ENCODE data around the gene OR7C1.
"Not testable (repeated sequence)": the region's sequence is repeated elsewhere in the genome, so short reads cannot be mapped to it uniquely, and the experiment has no call there.

The OR7C1 gene

GRCh38 chr19:14835011-14835410 is at the start of gene OR7C1, which contains the start of gene OR7A5:
OR7C1 (minus strand) TSS chr19:14835185; CDS start chr19:14800136, 35,049 bp downstream.
OR7A5 (minus strand) TSS chr19:14835185; CDS start chr19:14828241, 6,944 bp downstream.
- DNase-seq (ENCODE audit: low read depth) = no peak

DNA sequence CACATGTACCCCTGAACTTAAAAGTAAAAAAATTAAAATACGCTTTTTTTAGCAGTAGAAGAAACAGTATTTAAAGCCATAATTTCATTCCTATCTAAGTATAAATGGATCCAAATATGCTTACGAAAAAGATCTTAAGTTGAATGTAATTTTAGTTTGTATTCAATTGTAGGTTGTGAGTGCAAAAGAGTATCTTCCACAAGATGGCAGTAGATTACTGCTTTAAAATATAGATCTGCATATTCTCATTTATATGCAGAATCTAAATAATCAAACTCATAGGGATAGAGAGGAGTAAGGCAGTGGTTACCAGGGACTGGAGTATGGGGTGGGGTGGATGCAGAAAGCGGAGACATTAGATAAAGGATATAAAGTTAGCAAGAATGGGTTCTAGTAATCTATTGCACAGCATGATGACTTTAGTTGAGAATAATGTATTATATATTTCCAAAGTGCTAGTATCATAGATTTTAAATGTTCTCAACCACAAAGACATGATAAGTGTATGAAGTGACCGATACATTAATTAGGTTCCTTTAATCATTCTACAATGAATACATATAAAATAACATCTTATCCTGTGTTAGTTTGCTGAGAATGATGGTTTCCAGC is 36.7 kb upstream of the OR7C1 start:
- no peak for DNase-seq (ENCODE audit: low read depth)

GRCh38 chr19:14868497-14868896 is 33.5 kb upstream of the OR7C1 start:
- DNase-seq (ENCODE audit: low read depth) = no peak

GRCh38 chr19:14848822-14849221 is 13.8 kb upstream of the OR7C1 start, which contains the start of gene OR7A10:
OR7A10 (minus strand) TSS chr19:14848922; CDS start chr19:14841877, 7,045 bp downstream.
- DNase-seq (ENCODE audit: low read depth) = no peak

DNA sequence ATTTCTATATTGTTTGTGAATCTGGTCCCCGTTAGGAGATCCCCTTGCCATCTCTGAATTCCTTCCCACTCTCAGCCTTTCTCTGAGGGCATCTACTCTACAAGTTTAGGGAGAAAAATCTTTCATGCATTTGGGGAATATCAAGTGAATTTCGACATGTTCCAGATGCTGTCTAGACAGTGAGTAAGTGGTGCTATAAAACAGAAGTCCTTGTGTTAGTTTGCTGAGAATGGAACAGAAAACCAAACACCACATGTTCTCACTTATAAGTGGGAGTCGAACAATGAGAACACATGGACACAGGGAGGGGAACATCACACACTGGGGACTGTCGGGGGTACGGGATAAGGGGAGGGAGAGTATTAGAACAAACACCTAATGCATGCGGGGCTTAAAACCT is 8.6 kb upstream of the OR7C1 start:
- no peak for DNase-seq (ENCODE audit: low read depth)

DNA sequence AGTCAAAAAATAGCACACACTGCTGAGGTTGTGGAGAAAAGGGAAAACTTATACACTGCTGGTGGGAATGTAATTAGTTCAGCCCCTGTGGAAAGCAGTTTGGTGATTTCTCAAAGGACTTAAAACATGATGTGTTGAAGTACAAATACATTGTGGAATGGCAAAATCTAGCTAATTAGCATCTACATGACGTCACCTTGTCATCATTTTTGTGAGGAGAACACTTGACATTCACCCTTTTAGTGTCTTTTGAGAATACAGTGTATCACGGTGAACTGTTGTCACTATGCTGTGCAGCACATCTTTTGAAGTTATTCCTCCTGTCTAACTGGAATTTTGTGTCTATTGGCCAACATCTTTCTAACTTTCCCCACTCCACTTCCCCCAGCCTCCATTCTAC is 8.2 kb upstream of the OR7C1 start:
- no peak for DNase-seq (ENCODE audit: low read depth)

GRCh38 chr19:14840206-14840605 is 5.2 kb upstream of the OR7C1 start:
- DNase-seq (ENCODE audit: low read depth) = no peak

- DNase-seq (ENCODE audit: low read depth) = no peak
Measured at GRCh38 chr19:14837391-14837790, 2.4 kb upstream of the OR7C1 start.

- DNase-seq (ENCODE audit: low read depth) = no peak
Measured at GRCh38 chr19:14830702-14831101, 4.3 kb downstream of the OR7C1 start.

DNA sequence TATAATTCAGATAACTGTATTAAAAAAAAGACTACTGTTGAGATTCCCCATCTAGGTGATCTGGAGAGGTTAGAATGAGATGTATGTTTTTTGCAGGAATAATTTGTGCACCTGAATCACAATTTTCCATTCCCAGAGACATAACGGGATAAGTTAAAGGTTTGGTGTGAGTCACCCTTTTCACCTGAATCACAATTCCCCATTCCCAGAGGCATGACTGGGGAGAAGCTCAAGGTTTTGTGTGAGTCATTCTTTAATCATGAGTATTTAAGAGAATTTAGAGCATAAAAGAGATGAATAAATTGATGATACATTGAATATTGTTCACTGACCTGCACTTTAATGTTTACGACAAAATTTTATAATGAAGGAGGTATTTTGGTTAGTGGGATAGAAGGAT is 9.0 kb downstream of the OR7C1 start:
- no peak for DNase-seq (ENCODE audit: low read depth)

- no peak for DNase-seq (ENCODE audit: low read depth)
Measured at GRCh38 chr19:14821937-14822336, 13.0 kb downstream of the OR7C1 start.

DNA sequence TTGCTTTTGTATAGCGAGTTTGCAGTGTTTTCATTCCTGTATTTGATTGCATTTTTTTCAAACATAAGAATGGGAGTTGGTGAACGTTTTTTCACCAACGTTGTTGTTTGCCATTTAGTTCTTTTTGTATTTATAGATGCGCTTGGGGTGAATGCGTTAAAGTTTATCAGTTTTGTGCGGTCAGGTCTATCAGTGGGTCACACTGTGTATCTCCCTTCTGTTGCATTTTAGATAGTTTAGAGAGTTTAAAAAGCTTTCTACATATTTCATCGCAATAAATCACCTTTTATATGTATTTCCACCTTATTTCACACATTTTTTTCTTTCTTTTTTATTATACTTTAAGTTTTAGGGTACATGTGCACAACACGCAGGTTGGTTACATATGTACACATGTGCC is 16.4 kb downstream of the OR7C1 start:
- DNase-seq (ENCODE audit: low read depth) = no peak

DNA sequence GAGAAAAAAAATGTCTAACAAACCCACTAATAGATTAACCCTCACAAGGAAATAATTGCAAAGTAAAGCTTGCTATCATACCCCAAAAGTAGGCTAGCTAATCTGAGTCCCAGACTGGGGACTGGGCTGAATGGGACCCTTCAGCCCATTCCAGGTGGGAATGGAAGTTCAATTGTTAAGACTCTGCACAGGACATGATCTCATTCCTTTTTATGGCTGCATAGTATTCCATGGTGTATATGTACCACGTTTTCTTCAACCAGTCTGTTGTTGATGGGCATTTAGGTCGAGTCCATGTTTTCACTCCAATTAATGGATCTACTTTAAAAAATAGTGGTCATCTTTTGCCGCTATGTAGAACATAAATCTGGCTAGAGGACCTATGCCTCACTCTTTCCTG is 17.9 kb downstream of the OR7C1 start:
- DNase-seq (ENCODE audit: low read depth) = no peak

GRCh38 chr19:14814982-14815652 is 19.9 kb downstream of the OR7C1 start:
- no peak for DNase-seq (ENCODE audit: low read depth)

GRCh38 chr19:14809272-14810057 is 25.5 kb downstream of the OR7C1 start:
- no peak for DNase-seq (ENCODE audit: low read depth)

GRCh38 chr19:14804765-14805164 is 30.2 kb downstream of the OR7C1 start:
- no peak for DNase-seq (ENCODE audit: low read depth)

GRCh38 chr19:14798760-14799159 is 36.2 kb downstream of the OR7C1 start:
- no peak for DNase-seq (ENCODE audit: low read depth)

GRCh38 chr19:14796021-14796420 is 39.0 kb downstream of the OR7C1 start:
- DNase-seq (ENCODE audit: low read depth) = no peak

GRCh38 chr19:14795078-14795721 is 39.8 kb downstream of the OR7C1 start:
- DNase-seq (ENCODE audit: low read depth) = no peak

DNA sequence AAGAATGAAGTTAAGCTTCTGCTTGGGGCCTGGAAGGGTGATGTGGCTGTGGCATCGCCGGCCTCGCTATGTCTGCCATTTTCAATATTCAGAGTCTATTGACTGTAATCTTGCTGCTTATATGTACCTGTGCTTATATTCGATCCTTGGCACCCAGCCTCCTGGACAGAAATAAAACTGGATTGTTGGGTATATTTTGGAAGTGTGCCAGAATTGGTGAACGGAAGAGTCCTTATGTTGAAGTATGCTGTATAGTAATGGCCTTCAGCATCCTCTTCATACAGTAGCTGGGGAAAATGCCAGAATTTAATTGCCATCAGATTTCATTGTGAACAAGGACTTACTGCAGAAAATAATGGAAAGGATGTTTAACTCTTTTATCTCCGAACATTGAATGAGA is 42.7 kb downstream of the OR7C1 start:
- not testable (repeated sequence) for DNase-seq (ENCODE audit: low read depth)

- no peak for DNase-seq (ENCODE audit: low read depth)
Measured at GRCh38 chr19:14786421-14786851, 48.5 kb downstream of the OR7C1 start.

DNA sequence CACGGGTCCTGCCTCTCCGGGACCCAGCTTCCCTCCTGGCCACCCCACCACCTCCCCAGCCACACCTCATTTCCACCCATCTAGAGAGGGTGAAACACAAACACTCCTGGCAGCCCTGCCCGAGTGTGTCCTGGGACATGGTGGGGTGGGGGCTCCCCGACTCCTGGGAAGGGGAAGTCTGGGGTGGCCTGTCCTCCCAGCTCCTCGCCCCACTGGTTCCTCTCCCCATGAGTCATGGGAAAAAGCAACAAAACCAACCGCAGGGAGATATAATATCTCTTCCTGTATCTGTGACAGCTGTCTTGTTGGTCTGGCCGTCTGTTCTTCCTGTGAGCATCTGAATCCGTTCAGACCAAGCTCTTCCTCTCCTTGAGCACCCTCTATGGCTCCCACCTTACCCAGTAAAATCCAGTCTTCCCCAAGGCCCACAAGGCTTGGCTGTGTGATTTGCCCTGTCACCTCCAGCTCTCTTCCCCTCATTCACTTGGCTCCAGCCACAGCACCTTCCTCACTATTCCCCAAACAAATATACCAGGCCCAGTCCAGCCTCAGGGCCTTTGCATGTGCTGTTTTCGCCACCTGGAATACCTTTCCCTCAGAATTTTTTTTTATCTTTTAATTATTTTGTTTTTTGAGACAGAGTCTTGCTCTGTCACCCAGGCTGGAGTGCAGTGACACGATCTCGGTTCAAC is 49.7 kb downstream of the OR7C1 start:
- not testable (repeated sequence) for DNase-seq (ENCODE audit: low read depth)

Measured in HS-27A (cell line).